A549 (cell line): ENCODE data around the gene ELF2. TPM values are rescaled to one million over a fixed set of nuclear protein-coding genes. Genes with fewer than 3 reads are reported as not detected.

Source experiments
- ATAC-seq, 2 experiments: fragments of 200-7000 bp in 1 of 2; fragments of >200 bp in 1 of 2; cut with Nextera tagmentation in 1 of 2; cut with Tn5 transposase in 1 of 2; 3 replicates each; pipeline versions ENCODE4 v1.8.0 to v1.9.1; 2018 to 2020; ENCODE audit warnings: mild to moderate bottlenecking in 1 of 2, moderate library complexity in 1 of 2
- CTCF ChIA-PET: fragments of 300-600 bp; sonication (Branson Sonifier 250); formaldehyde crosslinking; extraction: SDS; loops from one replicate; lab custom pipeline; 2021; ENCODE audit warnings: antibody characterized with exemption, inconsistent platforms; lab: Yijun Ruan, JAX
- POLR2A ChIA-PET: fragments of 350-600 bp; formaldehyde crosslinking; extraction: SDS; loops from one replicate; lab custom pipeline; 2021; ENCODE audit warnings: antibody characterized with exemption, inconsistent platforms; lab: Yijun Ruan, JAX
- DNase-seq, 2 experiments: peaks; one replicate each; pipeline versions ENCODE4 v3.0.0 to v3.0.0-alpha.2; 2011 to 2016; ENCODE audit warnings: low read depth in 1 of 2, low spot score in 1 of 2
- FAIRE-seq: peaks from 2 replicates; lab custom pipeline; 2011; peaks lifted over from hg19 to GRCh38; lab: Jason Lieb, UNC
- H3K27ac ChIP-seq, 2 experiments: fragments of >200 bp; sonication (Bioruptor Twin); formaldehyde crosslinking; 3 replicates each; pipeline ENCODE4 v1.5.1; 2016 to 2017
- H3K4me1 ChIP-seq: fragments of >200 bp; sonication (Bioruptor Twin); formaldehyde crosslinking; 3 replicates; pipeline ENCODE4 v1.6.1; 2016
- H3K4me2 ChIP-seq: fragments of >200 bp; sonication (Bioruptor Twin); formaldehyde crosslinking; 3 replicates; pipeline ENCODE4 v1.6.1; 2016
- H3K4me3 ChIP-seq: fragments of >200 bp; sonication (Bioruptor Twin); formaldehyde crosslinking; 3 replicates; pipeline ENCODE4 v1.5.1; 2016
- H3K9me3 ChIP-seq: fragments of >200 bp; sonication (Bioruptor Twin); formaldehyde crosslinking; 3 replicates; pipeline ENCODE4 v1.6.1; 2016
- BCL3 ChIP-seq: fragments of >200 bp; sonication (Bioruptor Twin); formaldehyde crosslinking; IDR thresholded peaks from 3 replicates; pipeline ENCODE4 v1.6.1; 2016
- CBX8 ChIP-seq: fragments of 200-600 bp; sonication (generic); IDR thresholded peaks from 2 replicates; pipeline ENCODE4 v1.6.1; 2016
- CTCF ChIP-seq: fragments of >200 bp; sonication (Bioruptor Twin); formaldehyde crosslinking; IDR thresholded peaks from 3 replicates; pipeline ENCODE4 v1.5.1; 2016
- EHF ChIP-seq: fragments of 250-450 bp; sonication (Bioruptor Pico); IDR thresholded peaks from 2 replicates; pipeline ENCODE4 v1.5.0; 2020; ENCODE audit warnings: mild to moderate bottlenecking
- EHMT2 ChIP-seq: fragments of 200-600 bp; sonication (generic); IDR thresholded peaks from 2 replicates; pipeline ENCODE4 v1.6.1; 2016; ENCODE audit warnings: antibody characterized with exemption, low read depth, mild to moderate bottlenecking, moderate library complexity
- ELK1 ChIP-seq: fragments of 150-350 bp; IDR thresholded peaks from 2 replicates; pipeline ENCODE4 v1.6.1; 2014; ENCODE audit warnings: low read depth, mild to moderate bottlenecking, low read length
- EP300 ChIP-seq, 2 experiments: fragments of >200 bp; sonication (Bioruptor Twin); formaldehyde crosslinking; IDR thresholded peaks; 2 replicates in 1 of 2; 3 replicates in 1 of 2; pipeline ENCODE4 v1.6.1; 2016 to 2017
- FOXS1 ChIP-seq: fragments of 250-450 bp; sonication (Bioruptor Pico); IDR thresholded peaks from 2 replicates; pipeline ENCODE4 v1.5.0; 2020; ENCODE audit warnings: mild to moderate bottlenecking, moderate library complexity
- HDAC2 ChIP-seq: fragments of 200-600 bp; sonication (generic); IDR thresholded peaks from 2 replicates; pipeline ENCODE4 v1.6.1; 2016
- HMGXB4 ChIP-seq: fragments of 250-450 bp; sonication (Bioruptor Pico); IDR thresholded peaks from 2 replicates; pipeline ENCODE4 v1.5.0; 2021; ENCODE audit warnings: mild to moderate bottlenecking, moderate library complexity, borderline replicate concordance
- HOXA7 ChIP-seq: fragments of 250-450 bp; sonication (Bioruptor Pico); IDR thresholded peaks from 2 replicates; pipeline ENCODE4 v1.5.0; 2020; ENCODE audit warnings: mild to moderate bottlenecking, moderate library complexity
- HOXB13 ChIP-seq: fragments of 250-450 bp; sonication (Bioruptor Pico); IDR thresholded peaks from 2 replicates; pipeline ENCODE4 v1.5.0; 2020; ENCODE audit warnings: low read depth, mild to moderate bottlenecking, moderate library complexity
- JUN ChIP-seq, 2 experiments: fragments of >200 bp; sonication (Bioruptor Twin); formaldehyde crosslinking; IDR thresholded peaks; 2 replicates in 1 of 2; 3 replicates in 1 of 2; pipeline ENCODE4 v1.6.1; 2016 to 2017
- JUNB ChIP-seq: fragments of >200 bp; sonication (Bioruptor Twin); formaldehyde crosslinking; IDR thresholded peaks from 2 replicates; pipeline ENCODE4 v1.6.1; 2016
- KDM1A ChIP-seq: fragments of 200-600 bp; sonication (generic); IDR thresholded peaks from 2 replicates; pipeline ENCODE4 v1.6.1; 2016; ENCODE audit warnings: low read depth, mild to moderate bottlenecking
- MAFK ChIP-seq: fragments of 450-650 bp; IDR thresholded peaks from 2 replicates; pipeline ENCODE4 v1.6.1; 2014; ENCODE audit not compliant: partially characterized antibody
- MAX ChIP-seq: IDR thresholded peaks from 2 replicates; pipeline ENCODE4 v1.6.1; 2012
- MYC ChIP-seq: IDR thresholded peaks from 2 replicates; pipeline ENCODE4 v1.6.1; 2012; ENCODE audit warnings: mild to moderate bottlenecking, inconsistent platforms, low read length, improper control_type of control experiment, borderline replicate concordance
- NFE2L2 ChIP-seq: fragments of 150-350 bp; conservative IDR thresholded peaks from 2 replicates; pipeline ENCODE4 v1.6.1; 2014; ENCODE audit warnings: low read length
- NR3C1 ChIP-seq: fragments of >200 bp; sonication (Bioruptor Twin); formaldehyde crosslinking; IDR thresholded peaks from 3 replicates; pipeline ENCODE4 v1.6.1; 2017
- PBX3 ChIP-seq: IDR thresholded peaks from 2 replicates; pipeline ENCODE4 v1.6.1; 2012
- RAD21 ChIP-seq, 2 experiments: fragments of >200 bp in 1 of 2; sonication (Bioruptor Twin) in 1 of 2; formaldehyde crosslinking in 1 of 2; IDR thresholded peaks in 1 of 2; conservative IDR thresholded peaks in 1 of 2; 2 replicates in 1 of 2; 3 replicates in 1 of 2; pipeline ENCODE4 v1.6.1; 2012 to 2018; ENCODE audit warnings: inconsistent platforms in 1 of 2
- RCOR1 ChIP-seq: fragments of 150-350 bp; IDR thresholded peaks from 2 replicates; pipeline ENCODE4 v1.6.1; 2014; ENCODE audit warnings: antibody characterized with exemption, low read length, low read depth
- RNF2 ChIP-seq: fragments of 200-600 bp; sonication (generic); IDR thresholded peaks from 2 replicates; pipeline ENCODE4 v1.6.1; 2016; ENCODE audit warnings: low read depth, mild to moderate bottlenecking, antibody characterized with exemption, moderate library complexity, borderline replicate concordance
- SMC3 ChIP-seq: fragments of >200 bp; sonication (Bioruptor Twin); formaldehyde crosslinking; IDR thresholded peaks from 3 replicates; pipeline ENCODE4 v1.6.1; 2018; ENCODE audit warnings: inconsistent platforms
- SREBF2 ChIP-seq: fragments of 450-650 bp; IDR thresholded peaks from 2 replicates; pipeline ENCODE4 v1.6.1; 2014; ENCODE audit warnings: mild to moderate bottlenecking, moderate library complexity
- TFCP2L1 ChIP-seq: fragments of 250-450 bp; sonication (Bioruptor Pico); IDR thresholded peaks from 2 replicates; pipeline ENCODE4 v1.5.0; 2021; ENCODE audit warnings: mild to moderate bottlenecking
- USF2 ChIP-seq: fragments of 450-650 bp; IDR thresholded peaks from 2 replicates; pipeline ENCODE4 v1.6.1; 2014; ENCODE audit warnings: antibody characterized with exemption
- ZC3H11A ChIP-seq: fragments of 450-650 bp; IDR thresholded peaks from 2 replicates; pipeline ENCODE4 v1.6.1; 2014; ENCODE audit warnings: antibody characterized with exemption, mild to moderate bottlenecking
- ZNF302 ChIP-seq: fragments of 250-450 bp; sonication (Bioruptor Pico); IDR thresholded peaks from 2 replicates; pipeline ENCODE4 v1.9.0; 2021; ENCODE audit warnings: inconsistent platforms, mild to moderate bottlenecking, moderate library complexity
- ZSCAN20 ChIP-seq: fragments of 250-450 bp; sonication (Bioruptor Pico); IDR thresholded peaks from 2 replicates; pipeline ENCODE4 v1.8.0; 2022; ENCODE audit warnings: mild to moderate bottlenecking, moderate library complexity
- WGBS: methylation state at CpG from one replicate; pipeline ENCODE4 v1.1.6; 2017; ENCODE audit errors: missing lambda C conversion rate; 5-methylcytosine and 5-hydroxymethylcytosine counted together
- polyA plus RNA-seq, 4 experiments: library from polyadenylated mRNA; depleted of rRNA in 3 of 4; stranded (reverse); fragments of >200 nt; fragmentation: RNase III in 1 of 4; extraction: RNeasy Plus Mini Kit Qiagen cat#74134 plus additional on column Dnase treatment in 1 of 4; gene quantifications; 2 replicates in 3 of 4; 3 replicates in 1 of 4; pipeline ENCODE4 v1.2.3, GENCODE V29; 2011 to 2017

Gene ELF2
- polyA plus RNA-seq, 2 of the 4 experiments (the other 2 are of a cell fraction) = 12.7 to 24.3 TPM

- Histone ChIP-seq H3K9me3 (no peaks in the 10 kb centered on the region), H3K27ac (no peak overlapping the region), H3K4me3 (no peak overlapping the region), H3K4me2 (no peak overlapping the region), H3K4me1 (no peaks in the 10 kb centered on the region)
- 73% methylated on average over 3 of the region's 3 CpGs for WGBS
- ChIA-PET POLR2A (no interaction called here), CTCF (interaction anchor here (0.6 kb wide), 1 partner anchor 85 kb away, joined by 3 read pairs; no protein-coding TSS in a partner anchor)
- ATAC-seq = no peak
- no peak for DNase-seq
- TF ChIP-seq JUNB (no peak), ZNF302 (CRISPR knock-in tag) (no peak), CTCF (no peak), RAD21 (conservative IDR thresholded peaks at IDR 0.05 in 1 of 2, IDR thresholded peaks at IDR 0.05 in 1 of 2) (no peak), SMC3 (no peak), CBX8 (no peak), NR3C1 (no peak), FOXS1 (no peak), RNF2 (no peak), RCOR1 (no peak), HDAC2 (no peak), HMGXB4 (no peak), MAX (no peak), HOXA7 (CRISPR knock-in tag) (no peak), EHF (no peak), EHMT2 (no peak), HOXB13 (CRISPR knock-in tag) (no peak), JUN (IDR thresholded peaks at IDR 0.05) (no peak), SREBF2 (no peak)
- no peak for FAIRE-seq
Measured at GRCh38 chr4:139212900-139213299, 35.9 kb upstream of the ELF2 start.

- ChIA-PET CTCF (interaction anchor here (1.5 kb wide), 1 partner anchor 18 kb away, joined by 3 read pairs; no protein-coding TSS in a partner anchor), POLR2A (no interaction called here)
- DNase-seq (no peak), FAIRE-seq (no peak), ATAC-seq (no peak)
- Histone ChIP-seq H3K4me1 (no peaks in the 10 kb centered on the region), H3K9me3 (no peaks in the 10 kb centered on the region), H3K4me3 (no peak overlapping the region), H3K4me2 (no peak overlapping the region), H3K27ac (no peak overlapping the region)
- 13% methylated on average over 1 of the region's 1 CpG for WGBS
- TF ChIP-seq BCL3 = no peak
- TF ChIP-seq KDM1A = no peak
- no peak for TF ChIP-seq JUN (IDR thresholded peaks at IDR 0.05)
- no peak for TF ChIP-seq MYC
- no peak for TF ChIP-seq MAFK
- TF ChIP-seq ELK1 = no peak
- TF ChIP-seq EP300 (IDR thresholded peaks at IDR 0.05) = no peak
- TF ChIP-seq NFE2L2 = no peak
- TF ChIP-seq MAX = no peak
- TF ChIP-seq CBX8 = no peak
- no peak for TF ChIP-seq USF2
- no peak for TF ChIP-seq TFCP2L1
- TF ChIP-seq SMC3 = no peak
- no peak for TF ChIP-seq NR3C1
- TF ChIP-seq ZSCAN20 (CRISPR knock-in tag) = no peak
- no peak for TF ChIP-seq ZC3H11A
- TF ChIP-seq PBX3 = no peak
- no peak for TF ChIP-seq JUNB
- no peak for TF ChIP-seq EHMT2
Measured at GRCh38 chr4:139210486-139210885, 33.5 kb upstream of the ELF2 start.
